ENCODE results near the gene ST6GALNAC1.

Gene ST6GALNAC1

GRCh38 chr17:76643553-76644148 lies at the start of gene ST6GALNAC1:
ST6GALNAC1 (minus strand) TSS chr17:76643757; CDS start chr17:76643638, 119 bp downstream.
- TF ChIP-seq, protein P1, sequence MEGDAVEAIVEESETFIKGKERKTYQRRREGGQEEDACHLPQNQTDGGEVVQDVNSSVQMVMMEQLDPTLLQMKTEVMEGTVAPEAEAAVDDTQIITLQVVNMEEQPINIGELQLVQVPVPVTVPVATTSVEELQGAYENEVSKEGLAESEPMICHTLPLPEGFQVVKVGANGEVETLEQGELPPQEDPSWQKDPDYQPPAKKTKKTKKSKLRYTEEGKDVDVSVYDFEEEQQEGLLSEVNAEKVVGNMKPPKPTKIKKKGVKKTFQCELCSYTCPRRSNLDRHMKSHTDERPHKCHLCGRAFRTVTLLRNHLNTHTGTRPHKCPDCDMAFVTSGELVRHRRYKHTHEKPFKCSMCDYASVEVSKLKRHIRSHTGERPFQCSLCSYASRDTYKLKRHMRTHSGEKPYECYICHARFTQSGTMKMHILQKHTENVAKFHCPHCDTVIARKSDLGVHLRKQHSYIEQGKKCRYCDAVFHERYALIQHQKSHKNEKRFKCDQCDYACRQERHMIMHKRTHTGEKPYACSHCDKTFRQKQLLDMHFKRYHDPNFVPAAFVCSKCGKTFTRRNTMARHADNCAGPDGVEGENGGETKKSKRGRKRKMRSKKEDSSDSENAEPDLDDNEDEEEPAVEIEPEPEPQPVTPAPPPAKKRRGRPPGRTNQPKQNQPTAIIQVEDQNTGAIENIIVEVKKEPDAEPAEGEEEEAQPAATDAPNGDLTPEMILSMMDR (IDR thresholded peaks at IDR 0.05; ENCODE audit: borderline replicate concordance, control extremely low read depth, extremely low read depth, insufficient read depth, missing control alignments) = no peak
- in situ Hi-C loops (cut with MboI; ENCODE audit: low sequenced_read_pairs, unreplicated experiment) = no loop called here
- DNase-seq (ENCODE audit: low spot score) = no peak

- TF ChIP-seq, protein P1 (IDR thresholded peaks at IDR 0.05; ENCODE audit: borderline replicate concordance, control extremely low read depth, extremely low read depth, insufficient read depth, missing control alignments) = no peak
- in situ Hi-C loops (cut with MboI; ENCODE audit: low sequenced_read_pairs, unreplicated experiment) = no loop called here
- no peak for DNase-seq (ENCODE audit: low spot score)
Measured at GRCh38 chr17:76691379-76692191, 48.0 kb upstream of the ST6GALNAC1 start.

GRCh38 chr17:76690596-76691280 lies 47.2 kb upstream of the ST6GALNAC1 start:
- TF ChIP-seq, protein P1 (IDR thresholded peaks at IDR 0.05; ENCODE audit: borderline replicate concordance, control extremely low read depth, extremely low read depth, insufficient read depth, missing control alignments) = no peak
- in situ Hi-C loops (cut with MboI; ENCODE audit: low sequenced_read_pairs, unreplicated experiment) = no loop called here
- no peak for DNase-seq (ENCODE audit: low spot score)

GRCh38 chr17:76689859-76690258 lies 46.3 kb upstream of the ST6GALNAC1 start:
- no peak for DNase-seq (ENCODE audit: low spot score)
- in situ Hi-C loops (cut with MboI; ENCODE audit: low sequenced_read_pairs, unreplicated experiment) = no loop called here

GRCh38 chr17:76688165-76688622 lies 44.6 kb upstream of the ST6GALNAC1 start:
- TF ChIP-seq, protein P1 (IDR thresholded peaks at IDR 0.05; ENCODE audit: borderline replicate concordance, control extremely low read depth, extremely low read depth, insufficient read depth, missing control alignments) = no peak

More at GRCh38 chr17:76689859-76690258, 46.3 kb upstream of the ST6GALNAC1 start:
- TF ChIP-seq, protein P1 (IDR thresholded peaks at IDR 0.05; ENCODE audit: borderline replicate concordance, control extremely low read depth, extremely low read depth, insufficient read depth, missing control alignments) = no peak

More at GRCh38 chr17:76688165-76688622, 44.6 kb upstream of the ST6GALNAC1 start:
- DNase-seq (ENCODE audit: low spot score) = no peak
- in situ Hi-C loops (cut with MboI; ENCODE audit: low sequenced_read_pairs, unreplicated experiment) = no loop called here
